K562 (cell line): ENCODE measurements around the gene PRKCG. TPM values are rescaled to one million over a fixed set of nuclear protein-coding genes. Genes with fewer than 3 reads are reported as not detected.

Experiments
- BRF1 ChIP-seq: IDR thresholded peaks from 3 replicates; pipeline ENCODE4 v1.6.1; 2011; ENCODE audit warnings: borderline replicate concordance, mild to moderate bottlenecking; ENCODE audit not compliant: insufficient read length; ENCODE audit errors: extremely low read depth
- CBX8 ChIP-seq: fragments of 200-600 bp; sonication (generic); IDR thresholded peaks from 2 replicates; pipeline ENCODE4 v1.6.1; 2012; ENCODE audit warnings: borderline replicate concordance, mixed run types, low read depth, mild to moderate bottlenecking, moderate library complexity, mixed read lengths, low read length, control low read depth, inconsistent platforms; ENCODE audit not compliant: poor library complexity, severe bottlenecking; ENCODE audit errors: extremely low read depth
- CEBPZ ChIP-seq: fragments of 150-350 bp; IDR thresholded peaks from 2 replicates; pipeline ENCODE4 v1.6.1; 2014; ENCODE audit warnings: low read depth, mild to moderate bottlenecking, low read length, borderline replicate concordance
- CGGBP1 ChIP-seq: fragments of 250-450 bp; sonication (Bioruptor Pico); IDR thresholded peaks from 2 replicates; pipeline ENCODE4 v1.9.0; 2021; ENCODE audit warnings: mild to moderate bottlenecking
- FIP1L1 ChIP-seq: fragments of 200-400 bp; formaldehyde crosslinking; IDR thresholded peaks from 2 replicates; pipeline ENCODE4 v1.6.1; 2018; ENCODE audit warnings: mild to moderate bottlenecking, low read depth, low read length; ENCODE audit not compliant: poor library complexity, severe bottlenecking
- HMBOX1 ChIP-seq: sonication (generic); IDR thresholded peaks from 2 replicates; pipeline ENCODE4 v1.6.1; 2016
- HNRNPLL ChIP-seq: fragments of 200-400 bp; formaldehyde crosslinking; IDR thresholded peaks from 2 replicates; pipeline ENCODE4 v1.6.1; 2017; ENCODE audit warnings: low read length, low read depth, mild to moderate bottlenecking; ENCODE audit not compliant: poor library complexity, severe bottlenecking
- KAT8 ChIP-seq: fragments of 450-650 bp; IDR thresholded peaks from 2 replicates; pipeline ENCODE4 v1.6.1; 2016; ENCODE audit warnings: low read depth, mild to moderate bottlenecking
- MAZ ChIP-seq, 2 experiments: fragments of 450-650 bp in 1 of 2; sonication (generic) in 1 of 2; formaldehyde crosslinking; IDR thresholded peaks in 1 of 2; conservative IDR thresholded peaks in 1 of 2; 2 replicates each; pipeline versions ENCODE4 v1.4.0 to v1.5.0; 2020; ENCODE audit warnings: mild to moderate bottlenecking in 1 of 2, missing genetic modification reagents in 1 of 2
- MLLT1 ChIP-seq, 2 experiments: fragments of 450-650 bp; IDR thresholded peaks; 2 replicates each; pipeline ENCODE4 v1.6.1; 2016
- PHF8 ChIP-seq: fragments of 200-600 bp; sonication (generic); IDR thresholded peaks from 2 replicates; pipeline ENCODE4 v1.6.1; 2012; ENCODE audit warnings: mixed run types, mild to moderate bottlenecking, inconsistent platforms, low read length, moderate library complexity, borderline replicate concordance
- POLR2A ChIP-seq: fragments of 450-650 bp; conservative IDR thresholded peaks from 2 replicates; pipeline ENCODE4 v1.6.1; 2016
- RBM39 ChIP-seq: fragments of 200-400 bp; formaldehyde crosslinking; optimal IDR thresholded peaks from 2 replicates; pipeline ENCODE3; 2018; ENCODE audit warnings: low read depth, low read length
- TAF1 ChIP-seq: IDR thresholded peaks from 2 replicates; pipeline ENCODE4 v1.6.1; 2011; ENCODE audit warnings: mild to moderate bottlenecking, low read length, moderate library complexity; ENCODE audit not compliant: insufficient read depth, control insufficient read depth, severe bottlenecking; ENCODE audit errors: extremely low read depth
- TCF15 ChIP-seq: fragments of 250-450 bp; sonication (Bioruptor Pico); IDR thresholded peaks from 2 replicates; pipeline ENCODE4 v1.8.0; 2022; ENCODE audit warnings: moderate library complexity, mild to moderate bottlenecking, inconsistent platforms
- VEZF1 ChIP-seq: fragments of 200-800 bp; sonication (Bioruptor generic); IDR thresholded peaks from 2 replicates; pipeline ENCODE4 v1.6.1; 2017; ENCODE audit warnings: missing genetic modification characterization, missing compliant biosample characterization
- XRCC3 ChIP-seq: fragments of 450-650 bp; IDR thresholded peaks from 2 replicates; pipeline ENCODE4 v1.6.1; 2017; ENCODE audit warnings: mild to moderate bottlenecking, moderate library complexity
- ZKSCAN8 ChIP-seq: fragments of 200-800 bp; sonication (Bioruptor generic); IDR thresholded peaks from 2 replicates; pipeline ENCODE4 v1.6.1; 2016; ENCODE audit warnings: missing genetic modification characterization, missing compliant biosample characterization
- ZNF175 ChIP-seq: fragments of 200-800 bp; sonication (Bioruptor generic); IDR thresholded peaks from 2 replicates; pipeline ENCODE4 v1.6.1; 2016; ENCODE audit warnings: low read depth, mild to moderate bottlenecking, missing genetic modification characterization, missing compliant biosample characterization
- ZNF311 ChIP-seq: fragments of 250-450 bp; sonication (Bioruptor Pico); IDR thresholded peaks from 2 replicates; pipeline ENCODE4 v1.4.0; 2020; ENCODE audit warnings: mild to moderate bottlenecking, moderate library complexity
- polyA plus RNA-seq, 8 experiments: library from polyadenylated mRNA; depleted of rRNA in 4 of 8; stranded (reverse) in 5 of 8; unstranded in 3 of 8; fragments of >200 nt; fragmentation: Nextera tagmentation in 2 of 8; fragmentation: Illumina TruSeq in 1 of 8; extraction: Ambion mirVana in 2 of 8; extraction: Trizol in 1 of 8; gene quantifications; 2 replicates each; pipeline versions ENCODE4 v1.2.1 to v1.2.3, GENCODE V29; 2011 to 2014; ENCODE audit warnings: inconsistent platforms in 1 of 8, missing spikeins in 1 of 8
- total RNA-seq, 7 experiments: library from RNA; depleted of rRNA in 6 of 7; stranded (reverse); fragments of >200 nt in 6 of 7; fragmentation: Illumina TruSeq in 2 of 7; extraction: Trizol in 2 of 7; gene quantifications; 2 replicates each; pipeline versions ENCODE4 v1.2.1 to v1.2.3, GENCODE V29; 2011 to 2021; ENCODE audit warnings: low replicate concordance in 1 of 7

Gene PRKCG
- total and polyA plus RNA-seq, 9 of the 15 experiments (the other 6 are each of a cell fraction or from before 2014, with no cell fraction given), result not detected

- TF ChIP-seq ZNF175 (CRISPR knock-in tag) (no peak), CGGBP1 (no peak), RBM39 (no peak), BRF1 (no peak), MAZ (CRISPR knock-in tag; conservative IDR thresholded peaks at IDR 0.05 in 1 of 2, IDR thresholded peaks at IDR 0.05 in 1 of 2) (0 out of 4 replicates have a peak, but pooled peaks of 1 of the 2 experiments have one; percentile 37), ZNF311 (no peak), CEBPZ (no peak), HNRNPLL (no peak), ZKSCAN8 (CRISPR knock-in tag) (no peak), XRCC3 (no peak), TAF1 (peak; percentile 54), KAT8 (no peak), VEZF1 (CRISPR knock-in tag) (no peak; the same call in 1 of the 2 replicates), MLLT1 (IDR thresholded peaks at IDR 0.05) (no peak), CBX8 (no peak), HMBOX1 (peak; percentile 75), POLR2A (peak; percentile 39), TCF15 (no peak), PHF8 (peak; percentile 26; the same call in 1 of the 2 replicates), FIP1L1 (no peak)
Measured at GRCh38 chr19:53870485-53870844, 11.5 kb upstream of the PRKCG start (continued).
